HL-60 (cell line): ENCODE results near the gene AP1S3.

Source experiments
- GABPA ChIP-seq: IDR thresholded peaks from 2 replicates; pipeline ENCODE4 v1.6.1; 2012; ENCODE audit warnings: low read depth
- POLR2AphosphoS5 ChIP-seq: IDR thresholded peaks from 2 replicates; pipeline ENCODE4 v1.6.1; 2012; ENCODE audit warnings: low read depth
- TF ChIP-seq, protein P1 (sequence below): IDR thresholded peaks from one replicate; pipeline ENCODE4 v1.5.1; 2011; ENCODE audit warnings: low read length, control low read depth, inconsistent platforms; ENCODE audit not compliant: insufficient read depth
- TF ChIP-seq, protein P2 (sequence below): IDR thresholded peaks from 2 replicates; pipeline ENCODE4 v1.6.1; 2012; ENCODE audit warnings: low read depth; ENCODE audit not compliant: insufficient replicate concordance

DNA sequence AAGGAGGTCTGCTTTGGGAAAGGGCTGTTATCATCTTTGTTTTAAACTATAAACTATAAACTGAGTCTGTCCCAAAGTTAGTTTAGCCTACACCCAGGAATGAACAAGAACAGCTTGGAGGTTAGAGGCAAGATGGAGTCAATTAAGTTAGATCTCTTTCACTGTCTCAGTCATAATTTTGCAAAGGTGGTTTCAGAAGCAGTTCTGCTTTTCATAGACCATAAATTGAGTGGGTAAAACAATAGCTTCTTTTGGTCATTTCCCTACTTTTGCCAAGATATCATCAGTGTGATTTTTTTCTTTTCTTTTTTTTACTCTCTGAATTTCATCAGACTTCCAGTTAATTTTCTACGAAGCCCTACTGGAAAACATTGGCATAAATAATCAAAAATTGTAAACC is 117.0 kb downstream of the AP1S3 start:
- TF ChIP-seq GABPA (no peak), POLR2AphosphoS5 (no peak)
- TF ChIP-seq, protein P1, sequence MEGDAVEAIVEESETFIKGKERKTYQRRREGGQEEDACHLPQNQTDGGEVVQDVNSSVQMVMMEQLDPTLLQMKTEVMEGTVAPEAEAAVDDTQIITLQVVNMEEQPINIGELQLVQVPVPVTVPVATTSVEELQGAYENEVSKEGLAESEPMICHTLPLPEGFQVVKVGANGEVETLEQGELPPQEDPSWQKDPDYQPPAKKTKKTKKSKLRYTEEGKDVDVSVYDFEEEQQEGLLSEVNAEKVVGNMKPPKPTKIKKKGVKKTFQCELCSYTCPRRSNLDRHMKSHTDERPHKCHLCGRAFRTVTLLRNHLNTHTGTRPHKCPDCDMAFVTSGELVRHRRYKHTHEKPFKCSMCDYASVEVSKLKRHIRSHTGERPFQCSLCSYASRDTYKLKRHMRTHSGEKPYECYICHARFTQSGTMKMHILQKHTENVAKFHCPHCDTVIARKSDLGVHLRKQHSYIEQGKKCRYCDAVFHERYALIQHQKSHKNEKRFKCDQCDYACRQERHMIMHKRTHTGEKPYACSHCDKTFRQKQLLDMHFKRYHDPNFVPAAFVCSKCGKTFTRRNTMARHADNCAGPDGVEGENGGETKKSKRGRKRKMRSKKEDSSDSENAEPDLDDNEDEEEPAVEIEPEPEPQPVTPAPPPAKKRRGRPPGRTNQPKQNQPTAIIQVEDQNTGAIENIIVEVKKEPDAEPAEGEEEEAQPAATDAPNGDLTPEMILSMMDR = no peak
- TF ChIP-seq, protein P2, sequence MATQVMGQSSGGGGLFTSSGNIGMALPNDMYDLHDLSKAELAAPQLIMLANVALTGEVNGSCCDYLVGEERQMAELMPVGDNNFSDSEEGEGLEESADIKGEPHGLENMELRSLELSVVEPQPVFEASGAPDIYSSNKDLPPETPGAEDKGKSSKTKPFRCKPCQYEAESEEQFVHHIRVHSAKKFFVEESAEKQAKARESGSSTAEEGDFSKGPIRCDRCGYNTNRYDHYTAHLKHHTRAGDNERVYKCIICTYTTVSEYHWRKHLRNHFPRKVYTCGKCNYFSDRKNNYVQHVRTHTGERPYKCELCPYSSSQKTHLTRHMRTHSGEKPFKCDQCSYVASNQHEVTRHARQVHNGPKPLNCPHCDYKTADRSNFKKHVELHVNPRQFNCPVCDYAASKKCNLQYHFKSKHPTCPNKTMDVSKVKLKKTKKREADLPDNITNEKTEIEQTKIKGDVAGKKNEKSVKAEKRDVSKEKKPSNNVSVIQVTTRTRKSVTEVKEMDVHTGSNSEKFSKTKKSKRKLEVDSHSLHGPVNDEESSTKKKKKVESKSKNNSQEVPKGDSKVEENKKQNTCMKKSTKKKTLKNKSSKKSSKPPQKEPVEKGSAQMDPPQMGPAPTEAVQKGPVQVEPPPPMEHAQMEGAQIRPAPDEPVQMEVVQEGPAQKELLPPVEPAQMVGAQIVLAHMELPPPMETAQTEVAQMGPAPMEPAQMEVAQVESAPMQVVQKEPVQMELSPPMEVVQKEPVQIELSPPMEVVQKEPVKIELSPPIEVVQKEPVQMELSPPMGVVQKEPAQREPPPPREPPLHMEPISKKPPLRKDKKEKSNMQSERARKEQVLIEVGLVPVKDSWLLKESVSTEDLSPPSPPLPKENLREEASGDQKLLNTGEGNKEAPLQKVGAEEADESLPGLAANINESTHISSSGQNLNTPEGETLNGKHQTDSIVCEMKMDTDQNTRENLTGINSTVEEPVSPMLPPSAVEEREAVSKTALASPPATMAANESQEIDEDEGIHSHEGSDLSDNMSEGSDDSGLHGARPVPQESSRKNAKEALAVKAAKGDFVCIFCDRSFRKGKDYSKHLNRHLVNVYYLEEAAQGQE = no peak
